ENCODE results near the gene ANKRD13D. TPM values are rescaled to one million over a fixed set of nuclear protein-coding genes. Genes with fewer than 3 reads are reported as not detected.

The ANKRD13D gene
- polyA plus RNA-seq, 1 experiment, result 30.7 TPM

- POLR2A ChIA-PET, result no interaction called here
- no peak for DNase-seq (ENCODE audit: low read depth)
Observed at GRCh38 chr11:67290801-67291200, 1.7 kb downstream of the ANKRD13D start.

GRCh38 chr11:67291481-67292381 is 2.6 kb downstream of the ANKRD13D start:
- Histone ChIP-seq H3K4me3 (ENCODE audit: low read depth, low read length) (no peak overlapping the region), H3K27me3 (ENCODE audit: control insufficient read depth, insufficient read depth, low read length) (no peaks in the 10 kb centered on the region), H3K36me3 (ENCODE audit: control insufficient read depth, insufficient read depth, low read length) (peaks cover 17% of the 10 kb centered on the region)
- ChIA-PET POLR2A (no interaction called here), CTCF (interaction anchor here (0.7 to 3.1 kb wide), 2 partner anchors 22 to 26 kb away, joined by 3 to 14 read pairs; no protein-coding TSS in a partner anchor)
- no peak for DNase-seq (ENCODE audit: low read depth)
- TF ChIP-seq, protein P1, sequence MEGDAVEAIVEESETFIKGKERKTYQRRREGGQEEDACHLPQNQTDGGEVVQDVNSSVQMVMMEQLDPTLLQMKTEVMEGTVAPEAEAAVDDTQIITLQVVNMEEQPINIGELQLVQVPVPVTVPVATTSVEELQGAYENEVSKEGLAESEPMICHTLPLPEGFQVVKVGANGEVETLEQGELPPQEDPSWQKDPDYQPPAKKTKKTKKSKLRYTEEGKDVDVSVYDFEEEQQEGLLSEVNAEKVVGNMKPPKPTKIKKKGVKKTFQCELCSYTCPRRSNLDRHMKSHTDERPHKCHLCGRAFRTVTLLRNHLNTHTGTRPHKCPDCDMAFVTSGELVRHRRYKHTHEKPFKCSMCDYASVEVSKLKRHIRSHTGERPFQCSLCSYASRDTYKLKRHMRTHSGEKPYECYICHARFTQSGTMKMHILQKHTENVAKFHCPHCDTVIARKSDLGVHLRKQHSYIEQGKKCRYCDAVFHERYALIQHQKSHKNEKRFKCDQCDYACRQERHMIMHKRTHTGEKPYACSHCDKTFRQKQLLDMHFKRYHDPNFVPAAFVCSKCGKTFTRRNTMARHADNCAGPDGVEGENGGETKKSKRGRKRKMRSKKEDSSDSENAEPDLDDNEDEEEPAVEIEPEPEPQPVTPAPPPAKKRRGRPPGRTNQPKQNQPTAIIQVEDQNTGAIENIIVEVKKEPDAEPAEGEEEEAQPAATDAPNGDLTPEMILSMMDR (IDR thresholded peaks at IDR 0.05; ENCODE audit: insufficient read depth, low read depth, low read length), result no peak

More at GRCh38 chr11:67290801-67291200, 1.7 kb downstream of the ANKRD13D start:
- no peak overlapping the region for H3K4me3 ChIP-seq (ENCODE audit: low read depth, low read length)
- CTCF ChIA-PET, result interaction anchor here (0.7 to 3.1 kb wide), 3 partner anchors 23 to 29 kb away, joined by 3 to 14 read pairs (median 12); no protein-coding TSS in a partner anchor
- H3K36me3 ChIP-seq (ENCODE audit: control insufficient read depth, insufficient read depth, low read length), result peaks cover 20% of the 10 kb centered on the region
- no peaks in the 10 kb centered on the region for H3K27me3 ChIP-seq (ENCODE audit: control insufficient read depth, insufficient read depth, low read length)
- TF ChIP-seq, protein P1 (IDR thresholded peaks at IDR 0.05; ENCODE audit: insufficient read depth, low read depth, low read length), result no peak

GRCh38 chr11:67292671-67293070 is 3.6 kb downstream of the ANKRD13D start:
- no peaks in the 10 kb centered on the region for H3K27me3 ChIP-seq (ENCODE audit: control insufficient read depth, insufficient read depth, low read length)
- TF ChIP-seq, protein P1 (IDR thresholded peaks at IDR 0.05; ENCODE audit: insufficient read depth, low read depth, low read length), result no peak
- ChIA-PET CTCF (interaction anchor here (3.1 kb wide), 1 partner anchor 25 kb away, joined by 14 read pairs; no protein-coding TSS in a partner anchor), POLR2A (no interaction called here)
- no peak for DNase-seq (ENCODE audit: low read depth)
- H3K4me3 ChIP-seq (ENCODE audit: low read depth, low read length), result no peak overlapping the region
- H3K36me3 ChIP-seq (ENCODE audit: control insufficient read depth, insufficient read depth, low read length), result peaks cover 17% of the 10 kb centered on the region

DNA sequence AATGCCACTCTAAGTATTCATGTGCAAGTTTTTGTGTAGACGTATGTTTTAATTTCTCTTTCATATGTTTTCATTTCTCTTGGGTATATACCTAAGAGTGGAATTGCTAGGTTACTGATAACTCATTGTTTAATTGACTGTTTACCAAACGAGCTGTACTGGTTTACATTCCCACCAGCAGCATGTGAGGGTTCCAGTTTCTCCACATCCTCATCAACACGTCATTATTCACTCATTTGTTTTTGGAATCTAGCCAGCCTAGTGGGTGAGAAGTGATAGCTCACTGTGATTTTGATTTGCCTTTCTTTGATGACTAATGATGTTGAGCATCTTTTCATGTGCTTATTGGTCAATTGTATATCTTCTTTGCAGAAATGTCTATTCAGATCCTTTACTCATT is 4.0 kb downstream of the ANKRD13D start:
- CTCF ChIA-PET, result interaction anchor here (1.2 to 3.1 kb wide), 2 partner anchors 24 to 52 kb away, joined by 3 to 14 read pairs; no protein-coding TSS in a partner anchor
- DNase-seq (ENCODE audit: low read depth), result no peak
- POLR2A ChIA-PET, result no interaction called here
- no peak overlapping the region for H3K4me3 ChIP-seq (ENCODE audit: low read depth, low read length)
- TF ChIP-seq, protein P1 (IDR thresholded peaks at IDR 0.05; ENCODE audit: insufficient read depth, low read depth, low read length), result no peak
- peaks cover 17% of the 10 kb centered on the region for H3K36me3 ChIP-seq (ENCODE audit: control insufficient read depth, insufficient read depth, low read length)
- no peaks in the 10 kb centered on the region for H3K27me3 ChIP-seq (ENCODE audit: control insufficient read depth, insufficient read depth, low read length)

DNA sequence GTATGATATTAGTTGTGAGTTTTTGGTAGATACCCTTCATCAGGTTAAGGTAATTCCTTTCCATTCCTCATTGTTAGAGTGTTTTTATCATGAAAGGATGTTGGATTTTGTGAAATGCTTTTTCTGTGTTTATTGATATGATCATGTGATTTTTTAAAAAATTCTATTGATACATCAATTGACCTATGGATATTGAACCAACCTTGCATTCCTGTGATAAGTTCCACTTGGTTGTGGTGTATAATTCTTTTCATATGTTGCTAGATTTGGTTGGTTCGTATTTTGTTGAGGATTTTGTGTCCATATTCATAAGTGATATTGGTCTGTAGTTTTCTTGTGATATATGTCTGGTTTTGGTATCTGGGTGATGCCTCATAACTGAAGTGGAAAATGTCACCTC is 6.7 kb downstream of the ANKRD13D start:
- Histone ChIP-seq H3K36me3 (ENCODE audit: control insufficient read depth, insufficient read depth, low read length) (peaks cover 35% of the 10 kb centered on the region), H3K27me3 (ENCODE audit: control insufficient read depth, insufficient read depth, low read length) (no peaks in the 10 kb centered on the region), H3K4me3 (ENCODE audit: low read depth, low read length) (no peak overlapping the region)
- ChIA-PET CTCF (interaction anchor here (0.7 to 1.2 kb wide), 2 partner anchors 15 to 22 kb away, joined by 3 to 4 read pairs; no protein-coding TSS in a partner anchor), POLR2A (no interaction called here)
- TF ChIP-seq, protein P1 (IDR thresholded peaks at IDR 0.05; ENCODE audit: insufficient read depth, low read depth, low read length), result no peak
- DNase-seq (ENCODE audit: low read depth), result no peak
